Measurements from ENCODE around the gene PDXK.
"Not testable (repeated sequence)": the region's sequence is repeated elsewhere in the genome, so short reads cannot be mapped to it uniquely, and the experiment has no call there.

Gene PDXK

GRCh38 chr21:43697758-43698643, 20.9 kb upstream of the PDXK start:
- no peak for DNase-seq (ENCODE audit: low spot score)

DNA sequence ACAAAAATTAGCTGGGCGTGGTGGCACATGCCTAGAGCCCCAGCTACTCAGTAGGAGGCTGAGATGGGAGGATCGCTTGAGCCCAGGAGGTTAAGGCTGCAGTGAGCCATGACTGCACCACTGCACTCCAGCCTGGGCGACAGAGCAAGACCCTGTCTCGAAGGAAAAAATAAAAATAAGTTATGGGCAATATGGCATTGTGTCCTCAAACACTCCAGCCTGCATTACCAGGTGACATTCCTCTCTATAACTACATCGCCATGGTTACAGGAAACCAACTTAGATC, 19.5 kb upstream of the PDXK start:
- DNase-seq (ENCODE audit: low spot score), result not testable (repeated sequence)

DNA sequence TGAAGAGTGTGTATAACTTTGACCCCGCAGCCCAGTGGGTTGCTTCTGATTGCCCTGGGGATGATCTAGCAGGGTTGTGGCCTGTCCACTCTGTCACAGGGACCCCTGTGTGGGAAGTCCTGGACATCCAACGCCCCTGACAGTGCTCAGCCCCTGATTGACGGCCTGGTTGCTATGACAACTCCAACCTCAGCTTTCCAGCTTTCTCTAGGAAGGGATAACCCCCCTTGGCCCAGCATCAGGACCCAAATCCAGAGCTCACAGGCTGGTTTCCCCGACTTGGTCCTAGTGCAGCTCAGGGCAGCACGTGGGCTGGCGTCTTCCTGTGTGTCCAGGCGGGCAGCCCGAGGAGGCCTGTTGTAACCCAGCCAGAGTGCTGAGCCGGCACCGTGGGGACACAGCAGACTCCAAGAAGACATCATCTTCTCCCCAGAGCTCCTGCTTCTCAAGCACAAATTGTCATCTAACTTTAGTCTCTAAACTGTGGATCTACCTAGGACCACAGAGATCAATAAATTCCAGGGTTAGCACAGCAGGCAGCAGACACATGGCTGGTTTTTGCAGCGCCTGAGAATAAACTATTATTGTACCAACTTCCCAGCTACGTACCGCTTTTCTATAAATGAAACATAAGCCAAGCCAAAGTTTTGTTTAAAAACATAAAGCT, 18.9 kb upstream of the PDXK start:
- no peak for DNase-seq (ENCODE audit: low spot score)

DNA sequence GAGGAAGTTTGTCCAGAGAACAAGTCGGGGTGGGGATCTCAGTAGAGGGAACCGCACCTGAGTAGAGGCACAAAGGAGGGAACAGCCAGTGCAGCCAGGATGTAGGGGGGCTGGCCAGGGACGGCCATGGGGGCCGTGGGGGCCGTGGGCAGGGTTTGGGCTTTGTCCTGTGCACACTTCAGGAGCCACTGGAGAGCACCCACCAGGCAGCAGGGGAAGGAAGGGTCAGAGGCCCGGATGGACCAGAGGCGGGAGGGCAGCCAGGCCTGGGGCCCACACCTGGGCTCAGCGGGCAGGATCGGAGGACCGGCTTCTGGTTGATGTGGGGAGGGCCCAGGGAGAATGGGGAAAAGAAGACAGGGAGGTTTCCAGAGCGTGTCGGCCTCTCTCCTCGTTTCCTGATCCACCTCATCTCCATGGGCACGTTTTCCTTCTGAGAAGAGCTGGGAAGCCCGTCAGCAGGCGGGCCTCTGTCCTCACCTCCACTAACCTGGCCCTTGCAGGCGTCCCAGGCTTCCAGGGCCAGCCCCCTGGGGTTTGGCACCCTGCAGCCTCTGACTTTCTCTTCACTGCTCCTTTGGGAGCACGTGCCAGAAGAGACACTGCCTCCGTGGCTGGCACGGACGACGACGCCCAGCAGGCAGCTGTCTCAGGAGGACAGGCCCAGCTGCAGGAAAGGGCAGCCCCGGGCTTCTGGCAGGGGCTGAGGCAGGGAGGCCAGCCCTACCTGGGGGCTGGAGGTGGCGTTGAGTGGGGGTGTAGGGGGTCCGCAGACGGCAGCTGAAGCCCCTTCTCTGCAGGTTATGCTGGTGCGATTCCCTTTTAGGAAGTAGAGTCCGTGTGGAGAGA, 16.8 kb upstream of the PDXK start:
- no peak for DNase-seq (ENCODE audit: low spot score)

GRCh38 chr21:43702785-43703034, 16.2 kb upstream of the PDXK start:
- DNase-seq (ENCODE audit: low spot score), result no peak

DNA sequence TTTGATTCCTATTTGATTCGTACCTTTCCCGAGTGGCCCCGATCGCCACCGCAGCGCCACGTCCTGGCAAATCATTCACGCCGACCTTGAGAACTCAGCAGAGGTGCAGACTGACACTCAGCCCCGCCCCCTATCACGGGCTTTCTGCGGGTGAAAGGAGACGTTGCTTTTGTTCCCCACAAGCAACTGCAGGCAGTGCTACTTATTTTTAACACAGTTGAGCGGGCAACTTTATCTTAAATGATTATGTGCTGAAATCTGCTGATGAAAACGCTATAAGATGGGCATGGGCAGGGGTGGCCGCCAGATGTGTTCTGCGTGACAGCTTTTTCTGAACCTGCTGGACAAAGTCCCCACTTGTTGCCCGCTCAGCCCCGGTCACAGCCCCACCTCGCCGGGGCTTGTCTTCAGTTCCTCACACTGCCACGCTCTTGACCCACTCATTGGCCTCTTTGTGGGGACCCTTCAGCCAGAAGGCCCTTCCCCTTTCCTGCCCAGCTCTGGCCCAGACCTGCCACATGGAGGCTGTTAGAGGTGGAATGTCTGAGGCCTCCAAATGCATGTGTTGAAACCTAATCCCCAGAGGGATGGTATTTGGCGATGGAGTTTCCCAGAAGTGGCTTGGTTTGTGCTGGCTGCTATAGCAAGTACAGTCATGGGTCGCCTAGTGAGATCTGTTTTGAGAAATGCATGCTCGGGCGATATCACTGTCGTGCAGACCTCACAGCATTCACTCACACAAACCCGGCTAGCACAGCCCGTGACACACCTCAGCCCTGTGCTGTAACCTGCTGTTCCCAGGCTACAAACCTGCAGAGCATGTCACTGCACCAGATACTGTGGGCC, 15.7 kb upstream of the PDXK start:
- no peak for DNase-seq (ENCODE audit: low spot score)

- DNase-seq (ENCODE audit: low spot score), result no peak
These were observed 11.5 kb upstream of the PDXK start for GRCh38 chr21:43707462-43707861.

- no peak for DNase-seq (ENCODE audit: low spot score)
These were observed 10.1 kb upstream of the PDXK start for GRCh38 chr21:43708745-43709381.

DNA sequence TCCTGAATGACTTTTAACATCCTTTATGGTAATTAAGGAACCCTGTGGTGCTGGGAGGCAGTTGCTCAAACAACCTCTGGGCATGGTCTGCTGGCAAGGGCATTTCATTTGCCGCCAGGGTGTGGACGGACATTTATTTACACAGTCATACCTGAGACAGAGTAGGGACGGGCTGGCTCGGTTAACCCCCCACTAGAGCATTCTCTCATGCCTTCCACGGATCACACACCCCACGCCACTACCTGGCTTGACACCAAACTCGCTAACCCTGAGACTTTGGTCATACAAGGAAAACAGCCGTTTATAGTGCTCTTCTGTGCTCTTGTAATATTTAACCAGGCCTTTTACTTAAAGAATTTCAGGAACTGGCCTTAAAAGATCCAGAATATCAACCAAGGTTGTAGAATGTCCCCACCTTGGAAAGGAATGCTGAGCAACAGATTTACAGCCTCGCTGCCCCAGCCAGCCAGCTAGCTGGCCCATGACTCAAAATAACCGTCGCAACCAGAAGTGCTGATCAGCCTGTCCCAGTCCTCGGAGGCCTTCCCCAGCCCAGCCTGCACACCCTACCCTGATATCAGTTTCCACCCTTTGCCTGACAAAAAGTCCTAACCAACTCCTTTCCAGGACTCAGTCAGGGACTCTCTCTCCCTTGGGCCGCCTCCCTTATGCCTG, 6.5 kb upstream of the PDXK start:
- no peak for DNase-seq (ENCODE audit: low spot score)

- not testable (repeated sequence) for DNase-seq (ENCODE audit: low spot score)
These were observed 5.8 kb upstream of the PDXK start for GRCh38 chr21:43713123-43713522.

DNA sequence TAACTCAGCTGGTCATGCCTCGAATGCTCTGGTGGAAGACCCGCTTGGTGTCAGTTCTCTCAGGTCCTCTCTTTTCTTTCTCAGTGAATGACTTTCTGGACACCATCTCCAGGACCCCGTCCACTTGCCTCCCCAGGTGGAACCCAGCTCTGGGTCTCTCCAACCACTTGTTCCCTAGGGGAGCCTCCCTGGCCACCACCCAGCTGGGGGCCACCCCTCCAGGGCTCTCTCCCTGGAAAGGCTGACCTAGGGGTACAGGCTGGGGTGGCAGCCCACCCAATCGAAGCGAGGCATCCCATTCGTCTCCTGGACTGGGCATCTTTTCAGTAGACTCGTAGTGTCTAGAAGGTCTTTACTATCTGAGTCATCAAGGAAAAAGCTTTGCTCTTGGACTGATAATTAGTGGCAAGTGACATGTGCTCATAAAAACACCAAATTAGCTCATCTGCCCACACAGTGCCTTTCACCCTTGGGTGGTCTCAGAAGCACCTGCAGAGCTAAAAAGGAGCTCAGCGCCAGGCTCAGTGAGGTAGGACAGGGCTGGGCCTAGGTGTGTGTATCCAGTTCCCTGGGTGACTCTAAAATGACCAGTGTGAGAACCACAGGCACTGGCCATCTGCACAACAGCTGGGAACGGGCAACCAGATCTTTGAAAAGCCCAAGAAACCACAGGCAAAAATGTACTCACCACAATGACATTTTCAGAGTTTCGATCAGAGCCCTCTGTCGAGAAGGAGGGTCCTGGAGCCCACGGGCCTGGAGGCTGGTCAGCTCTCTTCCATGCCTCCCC, 2.4 kb upstream of the PDXK start:
- DNase-seq (ENCODE audit: low spot score), result no peak

GRCh38 chr21:43717166-43717853, 1.6 kb upstream of the PDXK start:
- no peak for DNase-seq (ENCODE audit: low spot score)

- DNase-seq (ENCODE audit: low spot score), result no peak
These were observed 710 bp upstream of the PDXK start for GRCh38 chr21:43717967-43718871.

DNA sequence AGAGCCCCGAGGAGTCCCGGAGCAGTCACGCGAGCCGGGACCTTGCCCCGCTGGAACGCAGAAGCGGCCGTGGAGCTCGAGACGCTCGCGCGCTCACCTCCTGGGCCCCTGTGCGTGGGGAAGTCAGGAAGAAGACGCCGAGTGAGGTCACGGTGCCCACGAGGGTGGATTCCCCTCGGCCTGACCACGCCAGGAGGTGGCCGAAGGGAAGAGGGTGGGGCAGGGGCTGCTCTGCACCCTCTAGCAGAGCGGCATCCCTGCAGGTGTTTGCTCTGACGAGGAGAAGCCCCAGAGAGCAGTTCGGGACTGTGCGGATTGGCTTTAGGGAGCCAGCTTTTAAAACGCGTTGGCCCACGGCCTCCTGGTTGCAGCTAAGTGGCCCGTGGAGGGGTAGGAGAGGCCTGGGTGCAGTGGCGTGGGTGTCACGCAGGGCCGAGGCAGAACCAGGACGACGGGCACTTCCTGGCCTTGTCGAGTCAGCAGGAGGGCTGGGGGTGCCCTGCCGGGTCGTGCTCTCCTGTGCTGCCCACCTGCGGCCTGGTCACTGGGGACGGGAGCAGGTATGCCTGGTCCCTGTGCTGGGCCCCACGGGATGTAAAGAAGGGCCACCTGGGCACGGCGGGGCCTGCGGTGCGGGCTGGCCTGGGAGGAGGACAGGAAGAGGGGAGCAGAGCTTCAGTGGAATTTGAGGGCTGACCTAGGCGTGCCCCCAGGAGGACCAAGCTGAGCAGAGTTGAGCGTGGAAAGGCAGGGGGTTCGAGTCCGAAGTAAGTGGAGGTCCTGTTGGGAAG, 1.0 kb downstream of the PDXK start:
- DNase-seq (ENCODE audit: low spot score), result no peak

DNA sequence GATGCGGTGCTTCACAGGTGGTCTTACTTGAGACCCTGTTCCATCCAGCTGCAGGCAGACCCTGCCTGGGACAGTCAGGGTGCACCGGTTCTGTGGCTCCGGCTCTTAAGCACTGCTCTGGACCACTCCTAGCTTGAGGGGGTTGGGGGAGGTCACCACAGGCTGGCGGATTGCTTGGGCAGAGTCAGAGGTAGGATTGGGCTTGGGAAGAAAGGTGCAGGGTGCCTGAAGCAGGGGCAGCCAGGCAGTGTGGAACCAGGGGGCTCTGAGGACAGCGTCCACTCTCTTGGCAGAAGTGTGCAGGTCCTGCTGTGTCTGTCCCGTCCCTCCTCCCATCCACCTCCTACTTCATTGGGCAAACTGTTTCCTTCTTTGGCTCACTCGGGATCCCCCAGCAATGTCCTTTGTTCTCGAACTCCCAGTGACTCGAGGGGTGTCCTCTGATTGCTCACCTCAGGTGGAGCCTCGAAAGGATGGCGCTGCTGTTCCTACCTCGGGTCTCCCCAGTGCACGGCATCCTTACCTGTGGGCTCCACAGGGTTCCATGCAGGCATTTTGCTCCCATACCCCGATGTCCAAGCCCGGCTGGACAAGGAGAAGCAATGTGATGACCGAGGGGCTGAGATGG, 1.7 kb downstream of the PDXK start:
- no peak for DNase-seq (ENCODE audit: low spot score)

DNA sequence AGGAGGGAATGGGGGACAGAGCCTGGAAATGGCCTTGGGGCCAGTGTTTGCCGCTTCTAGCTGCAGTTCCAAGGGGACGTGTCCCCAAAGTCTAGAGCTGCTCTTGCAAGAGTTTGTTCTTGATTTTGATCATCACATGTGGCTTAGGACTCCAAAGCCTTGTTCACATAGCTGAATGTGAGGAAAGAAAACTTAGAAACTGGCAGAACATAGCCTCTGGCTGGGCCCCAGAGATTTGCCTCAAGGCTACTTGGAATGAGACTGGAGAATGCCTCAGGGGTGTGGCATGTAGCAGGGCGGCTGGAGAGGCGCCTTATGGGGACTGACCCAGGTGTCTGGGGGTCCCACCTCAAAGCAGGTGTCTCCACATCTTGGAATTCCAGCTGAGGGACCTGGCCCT, 2.3 kb downstream of the PDXK start:
- DNase-seq (ENCODE audit: low spot score), result no peak

GRCh38 chr21:43721939-43722338, 3.0 kb downstream of the PDXK start:
- no peak for DNase-seq (ENCODE audit: low spot score)
